Epidermal melanocyte (primary cell): ENCODE results near the gene CD151.

ENCODE experiments used
- DNase-seq: peaks from one replicate; pipeline ENCODE4 v3.0.0; 2011; ENCODE audit warnings: low spot score; ENCODE audit not compliant: insufficient read length

Gene CD151

DNA sequence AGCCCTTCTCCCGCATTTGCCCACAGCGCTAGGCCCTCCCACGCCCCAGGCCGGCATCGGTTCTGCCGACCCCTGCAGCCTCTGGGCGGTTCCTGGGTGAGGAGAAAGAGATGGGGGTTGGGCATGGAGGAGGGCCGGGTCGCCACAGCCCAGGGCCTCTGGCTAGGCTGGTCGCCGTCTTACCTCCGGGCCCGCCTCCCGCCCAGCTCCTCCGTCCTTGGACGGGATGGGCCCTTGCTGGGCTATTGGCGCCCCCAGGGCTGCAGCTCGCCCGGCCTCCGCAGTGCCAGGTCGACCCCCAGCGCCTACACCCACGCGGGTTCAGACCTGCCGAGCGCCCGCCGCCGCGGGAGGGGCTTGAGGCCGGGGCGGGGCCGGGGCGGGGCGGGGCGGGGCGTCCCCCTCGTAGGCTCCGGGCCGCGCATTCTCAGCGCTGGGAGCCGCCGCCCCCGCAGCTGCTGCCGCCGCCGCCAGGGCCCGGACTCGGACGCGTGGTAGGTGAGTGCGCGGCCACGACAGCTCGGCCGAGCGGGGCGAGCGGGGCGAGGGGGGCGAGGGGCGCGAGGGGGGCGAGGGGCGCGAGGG is at the start of gene CD151:
CD151 (plus strand) TSS at position 424 of the 585 bp plus-strand sequence. CDS start 3,118 bp downstream, outside the sequence.
- DNase-seq, result peak; percentile 65

DNA sequence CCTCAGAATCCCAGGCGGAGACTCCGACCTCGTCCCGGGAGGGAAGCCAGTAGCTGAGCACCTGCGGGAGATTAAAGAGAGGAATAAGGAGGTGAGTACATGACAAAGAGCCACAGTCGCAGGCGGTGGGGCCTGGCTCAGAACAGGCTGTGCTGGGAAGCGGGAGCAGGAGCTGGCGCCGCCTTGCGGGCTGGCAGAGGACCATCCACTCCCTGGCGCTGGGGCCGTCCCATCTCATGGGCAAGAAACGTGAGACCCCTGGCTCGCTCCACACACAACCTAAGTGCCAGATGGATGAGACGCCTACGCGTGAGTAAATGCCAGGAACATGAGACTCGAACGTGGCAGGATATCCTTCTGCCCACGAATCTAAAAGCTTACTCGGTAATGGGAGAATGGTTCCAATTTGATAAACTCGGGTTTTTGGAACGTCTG is 49.2 kb upstream of the CD151 start:
- peak; percentile 64 for DNase-seq

DNA sequence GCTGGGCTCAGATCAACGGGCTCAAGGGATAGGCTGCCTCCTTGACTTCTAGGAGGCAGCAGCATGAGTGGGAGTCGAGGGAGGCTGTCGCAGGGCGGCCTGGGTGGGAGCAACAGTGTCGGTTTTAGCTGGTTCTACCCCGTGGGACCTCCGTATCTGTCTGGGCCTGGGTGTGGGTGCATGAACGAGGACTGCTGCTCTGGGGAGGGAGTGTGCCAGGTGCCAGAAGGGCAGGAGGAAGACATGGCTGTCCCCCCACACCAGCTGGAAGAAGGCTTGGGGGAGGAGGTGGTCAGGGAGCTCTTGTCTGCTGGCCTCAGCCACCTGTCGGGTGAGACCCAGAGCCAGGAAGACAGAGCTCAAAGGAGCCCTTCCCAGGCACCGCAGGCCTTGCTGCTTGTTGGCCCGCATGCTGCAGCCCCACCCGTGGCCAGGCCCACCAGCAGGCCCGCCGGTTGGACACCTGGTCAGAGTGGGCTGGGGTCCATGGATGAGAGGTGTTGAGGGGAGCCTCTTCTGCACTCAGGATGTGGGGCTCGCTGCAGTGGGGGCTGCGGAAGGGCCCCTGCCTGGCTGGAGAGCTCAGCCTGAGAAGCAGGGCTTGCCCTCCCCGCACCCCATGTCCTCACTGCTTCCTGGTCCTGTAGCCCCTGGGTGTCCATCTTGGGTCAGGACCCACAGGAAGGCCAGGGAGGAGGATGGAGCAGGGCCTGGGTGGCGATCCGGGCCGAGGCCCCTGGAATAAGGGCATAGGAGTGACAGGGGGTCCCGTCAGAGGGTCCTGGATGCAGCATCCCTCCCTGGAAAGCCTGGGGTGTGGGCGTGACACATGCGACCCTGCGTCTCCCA is 46.3 kb upstream of the CD151 start:
- DNase-seq, result no peak

DNA sequence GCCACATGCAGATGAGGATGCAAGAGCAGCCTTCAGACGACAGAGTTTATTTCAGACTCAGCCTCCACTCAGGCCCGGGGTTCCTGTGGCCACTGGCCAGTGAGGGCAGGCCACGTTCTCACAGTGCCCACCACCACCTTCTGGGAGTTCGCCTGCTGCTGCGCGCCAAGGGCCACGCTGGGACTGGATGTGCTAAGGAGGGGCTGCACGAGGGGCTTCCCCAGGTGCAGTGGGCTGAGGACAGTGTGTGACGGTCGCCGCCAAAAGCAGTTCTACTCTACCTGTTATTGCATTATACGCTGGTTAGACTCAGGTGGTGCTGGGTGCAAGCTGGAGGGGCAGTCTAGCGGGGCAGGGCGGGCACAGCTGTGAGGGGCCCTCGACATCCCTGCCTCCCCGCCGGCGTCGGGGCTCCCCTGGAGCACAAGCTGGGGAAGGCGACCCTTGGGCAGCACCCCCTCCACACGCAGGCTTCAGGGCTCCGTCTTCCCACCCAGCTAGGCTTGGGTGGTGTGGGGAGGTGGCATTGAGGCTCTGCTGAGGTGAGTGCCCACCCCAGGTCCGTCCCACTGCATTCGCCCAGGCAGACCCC is 45.6 kb upstream of the CD151 start:
- DNase-seq, result no peak

DNA sequence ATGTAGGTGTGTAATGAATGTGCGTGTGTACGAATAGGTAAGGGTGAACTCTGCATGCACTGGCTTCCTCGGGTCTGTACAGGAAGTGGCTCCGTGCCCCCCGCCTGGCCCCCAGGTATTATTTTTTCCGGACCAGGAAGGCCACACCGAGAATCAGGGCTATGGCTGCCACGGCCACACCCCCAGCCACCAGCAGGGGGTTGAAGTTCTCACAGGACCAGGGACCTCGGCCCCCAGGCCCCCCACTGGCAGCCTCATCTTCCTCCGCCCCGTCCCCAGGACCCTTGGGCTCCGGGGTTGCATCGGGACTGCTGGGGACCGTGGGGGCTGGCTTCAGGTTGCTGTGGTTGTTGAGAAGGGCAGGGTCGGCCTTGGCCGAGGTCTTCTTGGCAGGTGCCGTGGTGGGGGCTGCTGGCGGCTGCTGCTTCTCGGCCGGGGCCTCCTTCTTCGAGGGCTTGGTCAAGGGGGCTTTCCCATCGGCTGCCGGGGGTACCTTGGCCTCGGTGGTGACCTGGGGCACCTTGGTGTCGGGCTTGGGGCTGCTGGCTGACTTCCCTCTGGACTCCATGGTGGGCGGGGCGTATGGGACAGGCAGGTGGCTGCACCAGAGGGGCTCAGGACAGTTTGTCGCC is 44.6 kb upstream of the CD151 start:
- DNase-seq, result no peak

DNA sequence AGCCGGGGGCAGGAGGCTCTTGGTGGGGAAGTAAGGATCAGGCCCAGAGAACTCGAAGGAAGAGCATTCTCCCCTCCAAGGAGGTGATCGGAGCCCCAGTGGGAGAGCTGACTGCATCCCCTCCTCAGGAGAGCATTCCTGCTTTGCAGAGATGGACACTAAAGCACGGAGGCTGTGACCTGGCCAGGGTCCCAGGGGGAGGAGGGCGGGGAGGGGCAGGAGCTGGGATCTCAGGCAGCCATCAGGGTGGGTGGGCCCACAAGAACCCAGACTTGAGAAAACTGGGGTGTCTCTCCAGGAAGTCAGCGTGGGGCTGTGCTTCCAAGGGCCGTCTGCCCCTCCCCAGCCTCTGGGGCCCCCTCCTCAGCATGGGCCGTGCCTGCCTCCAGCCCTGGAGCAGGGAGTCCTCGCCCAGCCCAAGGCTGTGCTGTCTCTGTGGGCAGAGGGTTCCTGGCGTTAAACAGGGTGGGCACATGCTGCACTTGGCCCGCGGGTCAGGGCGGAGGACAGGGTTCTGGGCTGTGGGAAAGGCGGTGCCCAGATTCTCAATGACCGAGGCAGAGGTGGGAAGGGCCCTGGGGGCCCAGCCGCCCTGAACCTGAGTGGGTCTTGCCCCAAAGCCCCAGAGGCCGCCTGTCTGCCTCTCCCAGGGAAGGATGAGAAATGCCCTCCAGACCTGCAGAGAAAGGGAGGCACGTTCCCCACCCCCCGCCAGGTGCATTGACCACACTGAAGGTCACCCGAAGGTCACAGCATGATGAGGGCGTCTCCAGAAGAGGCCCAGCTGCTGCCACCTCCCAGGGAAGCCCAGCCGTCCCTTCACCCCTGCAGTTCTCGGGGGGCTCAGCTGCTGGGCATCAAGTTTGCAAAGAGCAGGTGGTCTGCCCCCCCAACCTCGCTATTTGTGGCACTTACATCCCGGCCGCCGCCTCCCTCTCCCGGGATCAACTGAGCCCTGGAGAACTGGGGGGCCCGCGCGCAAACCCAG is 43.5 kb upstream of the CD151 start:
- no peak for DNase-seq

DNA sequence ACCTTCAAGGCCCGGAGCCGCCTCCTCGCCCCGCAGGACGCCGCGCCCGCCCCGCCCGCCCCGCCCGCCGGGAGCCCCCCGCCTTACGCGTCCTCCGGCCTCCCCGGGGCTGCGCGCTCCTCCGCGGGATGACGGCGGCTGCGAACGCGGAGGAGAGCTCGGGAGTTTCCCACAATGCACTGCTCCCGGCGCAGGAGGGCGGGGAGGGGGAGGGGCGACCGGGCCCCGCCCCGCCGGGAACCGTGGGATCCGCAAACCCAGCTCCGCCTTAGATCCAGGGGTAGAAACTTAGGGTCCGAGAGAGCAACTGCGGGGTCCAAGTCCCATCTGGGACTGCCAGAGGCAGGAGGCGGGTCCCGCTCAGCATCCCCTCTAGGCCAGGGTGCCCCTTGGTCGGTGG is 42.8 kb upstream of the CD151 start, which contains the start of gene CEND1:
CEND1 (minus strand) TSS at position 148 of the 400 bp plus-strand sequence. CDS start 1,514 bp downstream, outside the sequence.
- peak; percentile 64 for DNase-seq

DNA sequence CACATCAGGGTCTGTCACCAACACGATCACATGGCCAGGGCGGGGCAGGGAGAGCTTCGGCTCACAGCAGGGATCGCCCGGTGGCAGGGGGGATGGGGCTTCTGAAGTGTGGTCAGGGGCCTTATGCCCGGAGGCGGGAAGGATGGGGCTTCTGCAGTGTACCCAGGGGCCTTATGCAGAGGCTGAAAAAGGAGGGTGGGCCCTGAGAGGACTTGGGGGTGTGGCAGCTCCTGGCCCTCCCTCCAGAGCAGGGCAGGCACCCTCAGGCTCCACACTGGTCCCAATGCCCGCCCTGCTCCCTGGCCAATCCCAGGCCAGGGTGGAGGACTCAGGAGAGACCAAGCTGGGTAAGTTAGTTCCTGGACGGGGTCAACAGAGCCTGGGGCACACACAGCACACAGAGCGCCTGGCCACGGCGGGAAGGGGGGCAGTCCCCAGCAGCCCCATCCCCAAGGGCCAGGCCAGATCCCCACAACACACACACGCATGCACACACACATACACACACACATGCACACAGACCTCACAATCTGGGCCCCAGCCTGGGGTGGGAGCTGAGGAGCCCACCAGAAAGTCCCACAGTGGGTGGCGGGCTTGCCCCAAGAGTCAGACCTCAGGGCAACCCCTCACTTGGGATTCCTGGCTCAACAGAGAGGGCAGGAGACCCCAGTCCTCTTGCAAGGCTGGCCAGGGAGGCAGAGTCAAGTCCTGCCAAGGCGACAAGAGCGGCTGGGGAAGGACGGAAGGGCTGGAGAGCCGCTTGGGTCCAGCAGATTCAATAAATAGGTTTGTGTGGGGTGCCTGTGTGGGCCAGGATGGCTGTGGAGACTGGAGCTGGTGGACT is 41.8 kb upstream of the CD151 start:
- no peak for DNase-seq

DNA sequence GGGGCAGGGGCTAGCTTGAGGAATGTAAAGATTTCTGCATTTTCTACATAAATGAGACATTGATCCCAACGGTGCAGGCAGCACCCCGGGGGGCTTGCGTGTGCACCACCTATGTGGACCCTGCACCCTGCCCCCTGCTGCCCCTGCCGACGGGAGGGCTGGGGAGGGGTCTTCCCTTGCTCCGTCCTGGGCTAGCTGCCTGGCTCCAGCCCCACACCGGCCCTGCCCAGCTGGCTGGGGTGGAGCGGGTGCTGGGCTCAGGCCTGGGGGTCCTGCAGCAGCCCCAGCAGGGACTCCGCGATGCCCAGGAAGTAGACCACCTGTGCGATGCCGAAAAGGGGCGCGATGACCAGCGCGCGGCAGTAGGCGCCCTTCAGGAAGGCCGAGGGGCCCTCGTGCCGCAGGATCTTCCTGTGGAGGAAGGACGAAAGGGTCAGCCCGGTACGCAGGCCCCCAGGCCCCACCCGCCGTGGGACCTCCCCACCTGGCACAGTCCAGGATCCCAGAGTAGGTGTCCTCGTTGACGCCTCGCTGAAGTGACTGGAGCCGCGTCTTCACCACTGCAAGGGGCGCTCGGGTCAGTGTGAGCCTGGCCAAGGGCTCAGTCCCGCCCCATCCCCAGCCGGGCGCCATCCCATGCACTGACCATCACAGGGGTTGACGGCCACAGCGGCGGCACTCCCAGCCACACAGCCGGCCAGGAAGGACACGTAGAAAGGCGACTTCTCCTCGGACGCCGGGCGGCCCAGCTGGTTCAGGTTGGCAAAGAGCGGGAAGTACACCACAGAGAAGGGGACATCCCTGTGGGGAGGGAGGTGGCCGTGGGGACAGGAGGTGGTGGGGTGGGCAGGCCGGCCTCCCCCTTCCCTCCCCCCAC is 40.9 kb upstream of the CD151 start:
- no peak for DNase-seq

DNA sequence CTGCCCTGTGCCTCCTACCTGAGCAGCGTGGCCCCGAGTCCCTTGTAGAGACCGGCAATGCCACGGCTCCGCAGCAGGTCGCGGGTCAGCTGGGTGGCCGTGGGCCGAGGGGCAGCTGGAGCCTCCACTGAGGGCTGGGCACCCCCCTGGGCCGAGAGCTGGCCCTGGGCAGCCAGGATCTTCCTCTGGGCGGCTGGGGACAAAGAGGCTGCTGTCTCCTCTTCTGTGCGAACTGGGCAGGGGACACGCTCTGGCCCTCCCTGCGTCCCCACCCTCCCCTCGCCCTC is 40.3 kb upstream of the CD151 start:
- no peak for DNase-seq

DNA sequence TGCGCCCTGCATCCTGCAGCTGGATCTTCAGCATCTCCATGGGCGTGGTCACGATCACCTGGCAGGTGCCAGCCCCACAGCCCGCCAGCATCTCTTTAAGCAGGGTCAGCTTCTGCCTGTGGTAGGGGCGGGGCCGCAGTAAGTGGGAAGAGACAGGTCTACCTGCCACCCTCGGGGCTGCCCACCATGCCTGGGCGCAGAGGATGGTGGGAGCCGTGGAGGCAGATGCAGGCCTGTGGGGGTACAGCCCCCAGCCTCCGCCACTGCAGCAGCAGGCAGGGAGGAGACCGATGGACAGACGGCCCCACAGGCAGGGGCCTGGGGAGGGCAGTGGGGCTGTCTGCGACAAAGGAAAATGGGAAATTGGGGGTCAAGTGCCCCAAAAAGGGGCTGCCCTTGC is 39.9 kb upstream of the CD151 start:
- no peak for DNase-seq

DNA sequence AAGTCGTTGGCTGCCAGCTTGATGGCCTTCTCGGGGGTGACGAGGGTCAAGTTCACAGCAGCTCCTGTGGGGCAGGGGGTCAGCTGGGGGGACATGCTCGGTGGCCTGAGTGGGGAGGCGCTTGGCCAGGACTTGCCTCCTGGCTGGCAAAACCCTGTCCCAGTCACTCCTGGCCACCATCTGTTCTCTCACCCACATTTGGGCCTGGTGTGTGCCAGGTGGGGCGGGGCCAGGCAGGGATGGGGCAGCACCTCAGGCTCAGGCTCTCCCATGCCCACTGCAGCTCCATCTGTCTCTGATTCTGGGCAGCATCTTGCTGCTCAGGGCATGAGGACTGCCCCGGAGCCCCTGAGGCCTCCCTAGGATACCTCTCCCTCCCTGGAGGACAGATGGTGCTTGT is 39.2 kb upstream of the CD151 start:
- DNase-seq, result no peak

DNA sequence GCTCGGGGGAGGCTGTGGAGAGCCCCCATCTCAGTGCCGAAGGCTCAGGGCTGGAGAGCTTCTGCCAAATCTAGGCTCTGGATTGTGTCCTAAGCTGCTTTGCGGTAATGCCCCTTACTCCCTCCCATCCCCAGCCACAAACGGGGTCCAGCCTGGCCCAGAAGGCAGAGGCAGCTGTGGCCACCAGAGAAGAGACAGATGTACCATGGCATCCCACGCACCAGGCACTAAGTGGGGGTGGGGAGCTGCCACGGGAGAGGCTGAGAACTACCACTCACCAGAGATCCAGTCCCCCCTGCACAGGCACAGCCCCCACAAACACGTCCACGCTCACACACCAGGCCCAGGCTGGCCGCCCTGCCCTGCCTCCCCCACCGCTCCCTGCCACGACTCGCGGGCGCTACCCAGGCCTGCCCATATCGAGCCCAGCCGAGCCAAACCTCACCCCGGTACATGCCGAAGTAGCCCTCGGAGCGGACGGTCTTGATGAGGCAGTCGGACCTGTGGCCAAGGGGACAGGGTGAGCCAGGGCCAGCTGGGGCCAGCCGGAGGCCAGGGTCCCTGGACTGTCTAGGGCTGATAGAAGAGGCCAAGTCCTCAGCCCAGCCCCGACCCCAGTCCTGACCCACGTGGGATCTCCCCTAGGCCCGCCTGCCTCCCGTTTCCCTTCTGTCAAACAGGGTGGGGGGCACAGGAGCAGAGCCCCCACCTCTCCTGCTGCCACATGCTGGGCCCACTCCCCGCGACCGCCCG is 38.6 kb upstream of the CD151 start:
- DNase-seq, result no peak

DNA sequence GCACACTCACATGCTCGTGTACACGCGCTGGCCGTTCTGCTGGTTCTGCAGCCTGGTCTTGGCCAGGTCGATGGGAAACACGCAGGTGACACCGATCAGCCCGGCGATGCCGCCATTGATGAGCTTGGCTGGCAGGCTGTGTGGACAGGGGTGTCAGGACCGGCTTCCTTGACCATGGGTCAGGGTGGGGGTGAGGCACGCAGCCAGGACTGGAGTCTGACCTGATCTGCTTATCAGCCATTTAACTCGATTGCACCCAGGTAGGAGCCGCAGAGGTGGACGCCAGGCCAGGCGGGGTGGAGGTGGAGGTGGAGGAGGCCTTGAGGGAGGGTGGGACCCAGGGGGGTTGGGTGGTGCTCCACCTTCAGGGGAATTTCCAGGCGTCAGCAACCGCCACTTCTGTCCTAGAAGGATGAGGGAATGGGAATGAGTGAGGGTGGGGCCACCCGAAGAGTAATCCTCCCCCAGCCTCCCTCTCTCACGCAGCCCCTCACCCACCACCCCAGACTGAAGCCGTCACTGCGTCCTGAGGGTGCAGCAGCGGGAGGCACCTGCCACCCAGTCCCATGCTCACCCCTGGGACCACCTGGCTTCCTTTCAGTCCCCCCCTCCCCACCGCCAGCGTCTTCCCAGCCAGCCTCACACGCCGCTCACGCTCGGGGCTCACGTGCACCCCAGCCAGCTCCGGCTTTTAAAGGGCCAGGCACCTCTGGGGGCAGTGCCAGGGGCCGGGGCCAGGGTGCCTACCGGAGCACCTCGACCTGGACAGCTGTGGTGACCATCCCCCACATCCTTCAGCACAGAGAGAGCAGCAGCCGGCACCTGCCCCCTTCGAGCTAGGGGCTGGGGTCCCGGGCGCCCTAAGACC is 37.8 kb upstream of the CD151 start:
- DNase-seq, result no peak

DNA sequence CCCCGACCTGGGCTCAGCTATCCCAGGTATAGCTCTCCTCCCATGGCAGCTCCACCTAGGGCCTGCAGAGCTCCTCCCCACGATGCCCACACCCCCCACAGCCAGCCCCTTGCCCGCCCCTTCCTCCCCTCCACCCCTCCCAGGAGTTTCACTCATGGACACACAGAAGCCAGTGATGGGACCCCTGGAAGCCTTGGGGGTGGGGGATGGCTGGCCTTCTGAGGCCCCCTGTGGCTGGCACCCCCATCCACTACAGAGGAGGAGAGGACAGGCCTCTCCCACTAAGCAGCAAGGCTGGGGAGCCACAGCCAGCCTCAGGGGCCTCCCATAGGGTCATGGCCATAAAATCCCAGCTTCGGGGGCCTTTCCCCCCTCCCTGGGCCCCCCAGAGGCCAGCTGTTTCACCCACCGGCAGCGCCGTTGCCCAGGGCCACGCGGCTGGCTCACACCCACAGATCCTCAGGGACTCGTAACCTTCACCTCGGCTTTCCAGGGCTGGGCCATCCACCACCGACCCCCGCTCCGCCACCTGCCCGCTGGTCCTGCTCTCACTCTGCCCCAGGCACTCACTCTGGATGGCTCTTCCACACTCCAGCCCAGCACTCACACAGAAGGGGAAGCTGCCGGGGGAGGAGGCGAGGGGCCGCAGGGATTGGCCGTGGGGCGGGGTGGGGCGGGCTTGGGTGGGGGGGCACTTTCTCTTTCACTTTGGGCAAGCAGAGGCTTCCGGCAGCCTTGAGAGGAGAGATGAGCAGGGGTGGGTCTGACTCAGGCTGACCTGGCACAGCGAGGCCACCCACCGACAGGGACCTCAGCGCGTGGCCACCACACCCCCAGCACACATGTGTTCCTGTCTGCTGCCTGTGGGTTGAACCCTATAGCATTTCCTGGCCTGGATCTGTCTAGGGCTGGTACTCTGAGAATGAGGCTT is 36.9 kb upstream of the CD151 start:
- peak; percentile 89 for DNase-seq

DNA sequence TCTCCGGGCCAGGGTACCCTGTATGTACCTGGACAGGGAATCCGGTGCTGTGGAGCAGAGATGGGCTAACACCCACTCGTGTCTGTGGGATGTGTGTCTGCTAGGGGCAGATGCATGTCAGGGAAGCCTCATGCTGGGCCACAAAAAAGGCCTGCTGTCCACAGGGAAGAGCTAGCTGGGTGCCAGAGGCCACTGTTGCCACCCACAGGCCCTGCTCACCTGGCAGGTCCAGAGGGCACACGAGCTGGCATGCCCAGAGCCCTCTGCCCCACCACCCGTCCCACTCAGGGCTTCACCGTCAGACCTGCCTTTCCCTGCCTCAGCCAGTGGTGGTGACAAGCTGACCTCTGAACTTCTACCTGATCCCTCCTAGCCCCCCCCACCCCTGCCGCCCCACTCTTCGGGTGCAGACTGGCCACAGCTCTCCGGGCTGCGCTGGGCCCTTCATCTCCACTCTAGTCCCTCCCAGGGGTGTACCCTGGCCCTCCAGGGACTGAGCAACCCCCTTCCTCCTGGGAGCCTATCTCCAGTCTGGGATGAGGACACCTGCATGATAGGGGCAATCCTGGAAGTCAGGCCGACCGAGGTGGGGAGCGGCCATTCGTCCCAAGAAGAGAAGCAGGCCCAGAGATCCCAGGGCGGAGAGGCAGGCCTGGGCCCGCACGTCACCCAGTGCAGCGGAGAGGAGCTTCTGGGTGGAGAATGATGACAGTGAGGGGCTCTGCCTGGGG is 36.0 kb upstream of the CD151 start:
- no peak for DNase-seq
